WTC11 (cell line): ENCODE results near the gene ANKIB1. TPM values are rescaled to one million over a fixed set of nuclear protein-coding genes. Genes with fewer than 3 reads are reported as not detected.

Experiments
- ATAC-seq: fragments of 200-7000 bp; cut with Tn5 transposase; 2 replicates; pipeline ENCODE4 v1.10.0; 2021; ENCODE audit warnings: mild to moderate bottlenecking, moderate library complexity
- CTCF ChIA-PET: fragments of 300-600 bp; sonication (Branson Sonifier 250); formaldehyde crosslinking; loops from one replicate; lab custom pipeline; 2021; ENCODE audit warnings: antibody characterized with exemption; lab: Charles Lee
- POLR2A ChIA-PET: fragments of 350-600 bp; sonication (Branson Sonifier 250); formaldehyde crosslinking; loops from one replicate; lab custom pipeline; 2021; ENCODE audit warnings: antibody characterized with exemption; lab: Charles Lee
- DNase-seq: peaks from one replicate; pipeline ENCODE4 v3.0.0; 2021; ENCODE audit warnings: low spot score
- H3K27ac Mint-ChIP-seq: 2 replicates; pipeline ENCODE4 v1.8.0; 2021; ENCODE audit warnings: mixed read lengths
- H3K27me3 Mint-ChIP-seq: 2 replicates; pipeline ENCODE4 v1.8.0; 2021; ENCODE audit warnings: low read depth, mild to moderate bottlenecking, moderate library complexity, mixed read lengths
- H3K36me3 Mint-ChIP-seq: 2 replicates; pipeline ENCODE4 v1.8.0; 2021; ENCODE audit warnings: mixed read lengths
- H3K4me1 Mint-ChIP-seq: 2 replicates; pipeline ENCODE4 v1.8.0; 2022; ENCODE audit warnings: mixed read lengths
- H3K4me3 Mint-ChIP-seq: 2 replicates; pipeline ENCODE4 v1.8.0; 2021; ENCODE audit warnings: mild to moderate bottlenecking, moderate library complexity, mixed read lengths
- H3K9me3 Mint-ChIP-seq: 2 replicates; pipeline ENCODE4 v1.8.0; 2021; ENCODE audit warnings: mixed read lengths
- ATF3 ChIP-seq: sonication (generic); formaldehyde crosslinking; conservative IDR thresholded peaks from 2 replicates; pipeline ENCODE4 v1.8.1; 2022; ENCODE audit warnings: mild to moderate bottlenecking, missing genetic modification reagents
- CTCF ChIP-seq: fragments of 200-600 bp; IDR thresholded peaks from 2 replicates; pipeline ENCODE4 v1.8.0; 2022; ENCODE audit warnings: antibody characterized with exemption
- E2F1 ChIP-seq: sonication (generic); formaldehyde crosslinking; IDR thresholded peaks from 2 replicates; pipeline ENCODE4 v1.8.0; 2022; ENCODE audit warnings: mild to moderate bottlenecking, missing genetic modification reagents
- E2F4 ChIP-seq: sonication (generic); formaldehyde crosslinking; IDR thresholded peaks from 2 replicates; pipeline ENCODE4 v1.8.1; 2022; ENCODE audit warnings: low read depth, mild to moderate bottlenecking, moderate library complexity, missing genetic modification reagents, borderline replicate concordance
- EMX1 ChIP-seq: fragments of 250-450 bp; sonication (Bioruptor Pico); IDR thresholded peaks from 2 replicates; pipeline ENCODE4 v1.8.0; 2021; ENCODE audit warnings: mild to moderate bottlenecking
- IRF2 ChIP-seq: sonication (generic); formaldehyde crosslinking; IDR thresholded peaks from 2 replicates; pipeline ENCODE4 v1.8.0; 2022; ENCODE audit warnings: low read depth, missing genetic modification reagents, borderline replicate concordance
- JAZF1 ChIP-seq: fragments of 250-450 bp; sonication (Bioruptor Pico); IDR thresholded peaks from 2 replicates; pipeline ENCODE4 v1.9.0; 2021; ENCODE audit warnings: moderate library complexity, mild to moderate bottlenecking, inconsistent platforms
- MAX ChIP-seq: sonication (generic); formaldehyde crosslinking; IDR thresholded peaks from 2 replicates; pipeline ENCODE4 v1.8.0; 2022; ENCODE audit warnings: mild to moderate bottlenecking, missing genetic modification reagents
- NR1H2 ChIP-seq: sonication (generic); formaldehyde crosslinking; IDR thresholded peaks from 2 replicates; pipeline ENCODE4 v1.9.0; 2021; ENCODE audit warnings: mild to moderate bottlenecking, moderate library complexity, missing genetic modification reagents
- NR2C2 ChIP-seq: sonication (generic); formaldehyde crosslinking; IDR thresholded peaks from 2 replicates; pipeline ENCODE4 v1.8.0; 2022; ENCODE audit warnings: mild to moderate bottlenecking, missing genetic modification reagents
- OVOL2 ChIP-seq: fragments of 250-450 bp; sonication (Bioruptor Pico); IDR thresholded peaks from 2 replicates; pipeline ENCODE4 v1.9.0; 2021; ENCODE audit warnings: mild to moderate bottlenecking, borderline replicate concordance
- PREB ChIP-seq: sonication (generic); formaldehyde crosslinking; IDR thresholded peaks from 2 replicates; pipeline ENCODE4 v1.8.1; 2022; ENCODE audit warnings: mild to moderate bottlenecking, missing genetic modification reagents, moderate library complexity, borderline replicate concordance
- RELA ChIP-seq: sonication (generic); formaldehyde crosslinking; IDR thresholded peaks from 2 replicates; pipeline ENCODE4 v1.8.1; 2022; ENCODE audit warnings: missing genetic modification reagents, mild to moderate bottlenecking, borderline replicate concordance
- RORB ChIP-seq: fragments of 250-450 bp; sonication (Bioruptor Pico); IDR thresholded peaks from 2 replicates; pipeline ENCODE4 v1.9.0; 2021; ENCODE audit warnings: mild to moderate bottlenecking
- SMAD4 ChIP-seq: sonication (generic); formaldehyde crosslinking; IDR thresholded peaks from 2 replicates; pipeline ENCODE4 v1.8.0; 2022; ENCODE audit warnings: mild to moderate bottlenecking, missing genetic modification reagents
- SOX15 ChIP-seq: fragments of 250-450 bp; sonication (Bioruptor Pico); IDR thresholded peaks from 2 replicates; pipeline ENCODE4 v1.9.0; 2021; ENCODE audit warnings: mild to moderate bottlenecking
- STAT6 ChIP-seq: sonication (generic); formaldehyde crosslinking; conservative IDR thresholded peaks from 2 replicates; pipeline ENCODE4 v1.8.1; 2023; ENCODE audit warnings: mild to moderate bottlenecking, low read depth, missing genetic modification reagents, moderate library complexity
- TEAD1 ChIP-seq: sonication (generic); formaldehyde crosslinking; IDR thresholded peaks from 2 replicates; pipeline ENCODE4 v1.8.0; 2022; ENCODE audit warnings: mild to moderate bottlenecking, missing genetic modification reagents
- TP53 ChIP-seq: sonication (generic); formaldehyde crosslinking; IDR thresholded peaks from 2 replicates; pipeline ENCODE4 v1.8.1; 2023; ENCODE audit warnings: mild to moderate bottlenecking, missing genetic modification reagents
- total RNA-seq: library from RNA; stranded (reverse); gene quantifications from 3 replicates; pipeline ENCODE4 v1.2.3, GENCODE V29; 2021
- TF ChIP-seq, protein P1 (sequence below): sonication (generic); formaldehyde crosslinking; IDR thresholded peaks from 2 replicates; pipeline ENCODE4 v1.8.1; 2023; ENCODE audit warnings: mild to moderate bottlenecking, missing genetic modification reagents, moderate library complexity

ANKIB1 gene
- total RNA-seq, 1 experiment from 2014 or later: 38.5 TPM

DNA sequence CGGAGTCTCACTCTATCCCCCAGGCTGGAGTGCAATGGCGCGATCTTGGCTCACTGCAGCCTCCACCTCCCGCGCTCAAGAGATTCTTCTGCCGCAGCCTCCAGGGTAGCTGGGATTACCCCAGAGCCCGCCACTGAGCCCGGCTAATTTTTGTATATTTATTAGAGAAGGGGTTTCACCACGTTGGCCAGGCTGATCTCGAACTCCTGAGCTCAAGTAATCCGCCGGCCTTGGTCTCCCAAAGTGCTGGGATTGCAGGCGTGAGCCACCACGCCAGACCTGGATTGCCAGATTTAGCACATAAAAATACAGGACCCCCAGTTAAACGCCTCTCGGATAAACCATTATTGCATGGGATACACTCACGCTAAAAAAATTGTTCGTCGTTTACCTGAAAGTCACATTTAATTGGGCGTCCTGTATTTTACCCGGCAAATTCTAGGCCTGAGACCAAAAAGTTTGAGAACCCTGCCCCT is 201.1 kb downstream of the ANKIB1 start:
- TF ChIP-seq EMX1 (CRISPR knock-in tag) (no peak), CTCF (peak; percentile 70)
- peaks cover 17% of the 10 kb centered on the region for H3K9me3 Mint-ChIP-seq
- peak overlapping the region; percentile 67 for H3K4me3 Mint-ChIP-seq
- H3K36me3 Mint-ChIP-seq: peaks cover 26% of the 10 kb centered on the region
- H3K4me1 Mint-ChIP-seq: peaks cover 9% of the 10 kb centered on the region
- no peak overlapping the region for H3K27ac Mint-ChIP-seq
- no peaks in the 10 kb centered on the region for H3K27me3 Mint-ChIP-seq
- ATAC-seq (no peak; the same call in 1 of the 2 replicates), DNase-seq (no peak)
- CTCF ChIA-PET: interaction anchor here (0.6 to 6.1 kb wide), 36 partner anchors 8 to 890 kb away, joined by 3 to 177 read pairs (median 5); partner anchors contain the start of genes ANKIB1, CYP51A1, KRIT1 and LRRD1
- POLR2A ChIA-PET: interaction anchor here (0.6 to 2.4 kb wide), 6 partner anchors 10 to 312 kb away, joined by 3 to 13 read pairs (median 8); partner anchors contain the start of genes ANKIB1, CYP51A1 and KRIT1

DNA sequence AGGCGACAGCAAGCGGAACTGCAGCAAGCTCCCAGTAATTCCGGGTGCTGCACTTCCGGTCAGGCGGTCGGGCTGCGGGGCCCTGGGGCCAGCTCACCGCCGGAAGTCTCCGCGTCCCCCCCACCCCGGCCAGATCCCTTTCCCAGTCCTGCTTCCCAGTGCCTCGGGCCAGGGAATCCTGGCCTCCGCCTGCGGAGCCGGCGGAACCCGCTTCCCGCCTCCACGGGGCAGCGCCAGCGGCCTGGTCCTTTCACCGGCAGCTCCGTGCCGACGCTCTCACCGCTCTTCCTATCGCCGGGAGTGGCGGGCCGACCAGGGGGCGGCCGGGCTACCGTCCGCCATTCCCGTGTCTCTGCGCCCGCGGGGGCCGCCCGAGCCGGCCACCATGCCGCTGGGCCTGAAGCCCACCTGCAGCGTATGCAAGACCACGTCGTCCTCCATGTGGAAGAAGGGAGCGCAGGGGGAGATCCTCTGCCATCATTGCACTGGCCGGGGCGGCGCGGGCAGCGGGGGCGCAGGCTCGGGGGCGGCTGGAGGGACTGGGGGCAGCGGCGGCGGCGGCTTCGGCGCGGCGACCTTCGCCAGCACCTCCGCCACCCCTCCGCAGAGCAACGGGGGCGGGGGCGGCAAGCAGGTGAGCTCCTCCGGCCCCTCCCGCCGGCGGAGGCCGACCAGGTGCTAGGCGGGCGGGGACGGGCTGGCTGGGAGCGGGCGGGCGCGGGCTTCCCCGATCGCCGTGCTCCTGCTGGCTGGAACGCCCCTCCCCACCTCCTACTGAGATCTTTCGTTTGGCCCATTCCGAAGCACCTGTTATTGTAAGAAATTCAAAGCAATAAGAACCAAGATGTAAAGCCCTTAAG is 201.8 kb downstream of the ANKIB1 start, which contains the start of gene GATAD1:
Gene GATAD1, plus strand, starts transcription at position 138 of the 860 bp plus-strand sequence. Its CDS starts 248 bp downstream, at position 386.
- H3K27me3 Mint-ChIP-seq: no peaks in the 10 kb centered on the region
- H3K36me3 Mint-ChIP-seq: peaks cover 31% of the 10 kb centered on the region
- POLR2A ChIA-PET: interaction anchor here (0.6 to 2.4 kb wide), 7 partner anchors 10 to 313 kb away, joined by 3 to 13 read pairs (median 6); partner anchors contain the start of genes ANKIB1, CYP51A1 and KRIT1
- CTCF ChIA-PET: interaction anchor here (0.6 to 6.1 kb wide), 36 partner anchors 10 to 890 kb away, joined by 3 to 177 read pairs (median 5); partner anchors contain the start of genes ANKIB1, CYP51A1, KRIT1 and LRRD1
- H3K27ac Mint-ChIP-seq: peak within 1 kb of the TSS; percentile 72
- H3K4me1 Mint-ChIP-seq: peaks cover 9% of the 10 kb centered on the region
- peak; percentile 91 for ATAC-seq
- DNase-seq: peak; percentile 90
- H3K9me3 Mint-ChIP-seq: peaks cover 10% of the 10 kb centered on the region
- peak within 1 kb of the TSS; percentile 77 for H3K4me3 Mint-ChIP-seq
- TF ChIP-seq NR2C2 (CRISPR knock-in tag) (no peak), TEAD1 (CRISPR knock-in tag) (peak; percentile 89), STAT6 (CRISPR knock-in tag) (no peak), RORB (CRISPR knock-in tag) (no peak), SMAD4 (CRISPR knock-in tag) (no peak), JAZF1 (CRISPR knock-in tag) (no peak), OVOL2 (CRISPR knock-in tag) (no peak), NR1H2 (CRISPR knock-in tag) (no peak), E2F4 (CRISPR knock-in tag) (0 out of 2 replicates have a peak, but pooled peaks have one; percentile 18), CTCF (peak; percentile 14), RELA (CRISPR knock-in tag) (peak; percentile 55; the same call in 1 of the 2 replicates), TP53 (CRISPR knock-in tag) (no peak), MAX (CRISPR knock-in tag) (peak; percentile 84), SOX15 (no peak), IRF2 (no peak), PREB (no peak; the same call in 1 of the 2 replicates), E2F1 (no peak), ATF3 (CRISPR knock-in tag) (no peak), EMX1 (CRISPR knock-in tag) (no peak)
- TF ChIP-seq, protein P1, sequence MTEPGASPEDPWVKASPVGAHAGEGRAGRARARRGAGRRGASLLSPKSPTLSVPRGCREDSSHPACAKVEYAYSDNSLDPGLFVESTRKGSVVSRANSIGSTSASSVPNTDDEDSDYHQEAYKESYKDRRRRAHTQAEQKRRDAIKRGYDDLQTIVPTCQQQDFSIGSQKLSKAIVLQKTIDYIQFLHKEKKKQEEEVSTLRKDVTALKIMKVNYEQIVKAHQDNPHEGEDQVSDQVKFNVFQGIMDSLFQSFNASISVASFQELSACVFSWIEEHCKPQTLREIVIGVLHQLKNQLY: no peak; the same call in 1 of the 2 replicates
